Fibroblast of skin of left biceps (primary cell): ENCODE data around the gene CPNE2.
A peak's percentile ranks its signal among the peaks of the same experiment; 100 is the strongest.
"Not testable (repeated sequence)": the region's sequence is repeated elsewhere in the genome, so short reads cannot be mapped to it uniquely, and the experiment has no call there.

Experiments used
- DNase-seq, 2 experiments: peaks; one replicate each; pipeline ENCODE4 v3.0.0-alpha.2; 2013; ENCODE audit warnings: low read depth in 2 of 2

The CPNE2 gene

GRCh38 chr16:57069635-57070370 lies 22.6 kb upstream of the CPNE2 start:
- no peak for DNase-seq

- no peak for DNase-seq
Observed at GRCh38 chr16:57070424-57070823, 22.0 kb upstream of the CPNE2 start.

- not testable (repeated sequence) for DNase-seq
Observed at GRCh38 chr16:57071081-57071732, 21.2 kb upstream of the CPNE2 start.

- DNase-seq: peak in 1 of 2 experiments; percentile 12
Observed at GRCh38 chr16:57071831-57072582, 20.4 kb upstream of the CPNE2 start.

- DNase-seq: no peak
Observed at GRCh38 chr16:57072616-57073275, 19.6 kb upstream of the CPNE2 start.

- no peak for DNase-seq
Observed at GRCh38 chr16:57077714-57078113, 14.7 kb upstream of the CPNE2 start.

GRCh38 chr16:57081744-57082143 lies 10.6 kb upstream of the CPNE2 start:
- no peak for DNase-seq

GRCh38 chr16:57082664-57083063 lies 9.7 kb upstream of the CPNE2 start:
- no peak for DNase-seq

DNA sequence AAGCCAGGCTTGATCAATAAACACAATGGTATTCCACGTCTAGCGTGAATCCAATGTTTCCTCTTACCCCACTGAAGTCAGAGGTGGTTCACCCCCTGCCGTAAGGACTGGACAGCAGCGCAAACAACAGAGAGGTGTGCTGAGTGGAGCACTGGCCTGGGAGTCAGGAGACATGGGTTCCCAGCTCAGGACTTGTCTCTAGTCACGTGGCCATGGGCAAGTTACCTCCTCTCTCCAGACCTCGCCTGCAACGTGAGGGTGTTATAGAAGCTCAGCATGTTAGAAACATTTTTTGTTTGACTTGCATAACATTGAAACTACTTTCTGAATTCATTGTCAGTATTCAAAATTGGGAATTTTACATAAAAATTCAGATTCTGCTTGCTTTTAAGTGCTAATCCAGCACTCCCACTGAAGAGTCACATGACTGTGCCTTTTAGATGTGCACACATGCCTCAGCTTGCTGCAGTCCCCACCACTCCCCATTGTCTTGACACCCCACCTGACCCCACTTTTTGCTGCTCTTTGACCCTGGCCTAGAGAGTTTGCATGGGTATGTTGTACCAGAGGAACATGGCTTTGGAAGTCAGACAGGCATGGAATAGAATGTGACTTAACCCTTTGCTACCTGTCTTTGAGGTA lies 8.8 kb upstream of the CPNE2 start:
- no peak for DNase-seq

DNA sequence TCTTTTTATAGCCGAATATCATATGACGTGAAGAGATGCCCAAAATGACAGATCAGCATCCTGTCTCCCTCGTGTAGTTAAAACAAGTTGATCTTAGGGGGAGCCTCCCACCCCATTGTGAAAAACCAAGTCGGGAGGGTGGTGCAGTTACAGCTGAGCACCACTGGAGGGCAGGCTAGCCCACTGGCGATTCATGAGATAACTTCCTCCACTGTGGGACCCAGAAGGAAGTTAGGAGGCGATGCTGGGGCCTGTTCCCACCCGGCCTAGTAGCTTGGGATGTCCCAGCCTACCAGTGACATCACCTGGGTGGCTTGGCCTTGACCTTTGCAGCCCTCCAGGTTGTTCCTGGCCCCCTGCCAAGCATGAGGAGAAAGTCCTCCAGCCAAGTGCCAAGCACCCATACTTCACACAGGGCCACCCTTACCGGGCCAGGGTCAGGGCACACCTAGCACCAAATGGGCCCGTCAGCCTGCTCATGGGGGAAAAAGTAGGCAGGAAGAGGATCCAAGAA lies 8.1 kb upstream of the CPNE2 start:
- DNase-seq: peak; percentile 37

DNA sequence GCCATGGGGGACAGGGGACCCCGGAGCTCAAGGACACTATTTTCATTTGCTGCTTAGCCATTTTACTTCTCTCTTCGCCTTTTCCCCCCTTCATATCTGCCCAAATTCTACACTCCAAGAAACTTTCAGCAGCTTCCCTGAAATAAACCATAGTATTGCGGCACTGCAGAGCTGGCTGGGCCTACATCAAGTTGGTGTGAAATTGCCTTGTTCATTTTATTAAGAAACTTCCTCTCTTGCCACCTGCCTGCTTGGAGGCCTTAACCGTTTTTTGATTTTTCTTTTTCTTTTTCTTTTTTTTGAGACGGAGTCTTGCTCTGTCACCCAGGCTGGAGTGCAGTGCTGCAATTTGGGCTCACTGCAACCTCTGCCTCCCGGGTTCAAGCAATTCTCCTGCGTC lies 7.4 kb upstream of the CPNE2 start:
- DNase-seq: no peak

- no peak for DNase-seq
Observed at GRCh38 chr16:57087003-57087402, 5.4 kb upstream of the CPNE2 start.

- DNase-seq: no peak
Observed at GRCh38 chr16:57089406-57089805, 3.0 kb upstream of the CPNE2 start.

GRCh38 chr16:57091200-57091974 lies 996 bp upstream of the CPNE2 start:
- no peak for DNase-seq

DNA sequence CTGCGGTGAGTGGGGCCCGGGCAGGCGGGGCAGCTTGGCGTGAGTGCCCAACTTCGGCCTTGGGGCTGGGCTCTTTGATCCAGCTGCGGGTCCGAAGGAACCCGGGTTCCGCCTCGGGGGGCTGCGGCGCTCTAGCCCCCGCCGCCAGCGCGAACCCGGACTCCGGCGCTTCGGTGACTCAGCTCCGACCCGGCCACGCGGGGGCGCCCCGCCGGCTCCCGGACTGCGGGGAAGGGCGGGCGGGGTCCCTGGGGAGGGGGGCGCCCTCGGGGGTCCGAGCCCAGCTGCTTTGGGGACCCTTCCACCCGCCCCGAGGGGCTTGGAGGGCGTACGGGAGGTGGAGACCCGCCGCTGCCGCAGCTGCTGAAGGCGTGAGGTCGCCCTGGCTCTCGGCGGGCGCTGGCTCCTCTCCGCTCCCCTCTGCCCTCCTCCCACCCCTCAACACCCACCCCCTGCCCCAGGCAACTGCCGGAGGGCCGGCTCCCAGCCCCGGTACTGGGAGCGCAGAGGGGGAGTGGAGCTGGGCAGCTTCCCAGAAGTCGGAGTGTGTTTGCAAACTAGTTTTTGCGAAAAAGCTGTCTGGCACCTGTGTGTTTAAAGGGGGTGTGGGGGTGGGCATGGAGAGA lies 516 bp downstream of the CPNE2 start:
- DNase-seq: no peak

DNA sequence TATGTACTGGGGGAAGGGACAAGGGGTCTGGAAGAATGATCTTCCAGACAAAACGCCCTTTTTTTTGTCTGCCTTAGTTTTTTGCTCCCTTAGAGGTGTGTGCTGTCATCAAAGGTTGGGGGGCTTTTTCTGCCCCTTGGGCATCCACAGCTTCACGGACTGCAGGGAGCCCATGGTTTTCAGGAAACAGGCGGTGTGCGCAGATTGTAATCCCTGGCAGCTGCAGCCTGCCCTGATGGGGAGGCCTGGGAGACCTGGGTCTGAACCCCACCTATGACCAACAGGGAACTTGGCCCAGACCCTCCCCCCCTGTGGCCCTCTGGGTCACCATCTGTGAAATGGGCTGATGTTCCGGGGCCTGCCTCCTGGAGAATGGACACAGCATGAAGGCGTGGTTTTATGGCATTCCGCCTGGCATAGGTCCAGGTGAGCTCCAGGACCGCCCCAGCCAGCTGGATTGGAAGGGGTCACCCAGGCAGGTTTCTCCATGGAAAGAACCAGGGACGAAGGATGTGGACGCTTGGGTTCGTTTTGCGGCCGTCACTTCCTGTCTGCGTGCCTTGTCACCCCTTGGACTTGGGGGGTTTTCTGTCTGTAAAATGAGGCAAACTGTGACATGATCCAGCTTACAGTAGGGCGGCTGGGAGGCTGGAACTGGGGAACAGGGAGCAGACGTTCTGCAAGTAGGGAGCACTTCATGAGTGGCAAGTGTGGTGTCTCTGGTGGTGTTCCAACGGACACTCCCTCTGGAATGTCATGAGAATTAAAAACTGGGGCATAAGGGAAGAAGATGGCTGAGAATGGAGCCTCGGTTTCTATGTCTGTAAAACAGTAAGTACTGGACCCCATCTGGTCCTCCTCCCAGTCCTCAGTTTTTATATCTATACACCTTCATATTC lies 1.5 kb downstream of the CPNE2 start:
- DNase-seq: no peak

GRCh38 chr16:57094911-57095310 lies 2.5 kb downstream of the CPNE2 start:
- no peak for DNase-seq

DNA sequence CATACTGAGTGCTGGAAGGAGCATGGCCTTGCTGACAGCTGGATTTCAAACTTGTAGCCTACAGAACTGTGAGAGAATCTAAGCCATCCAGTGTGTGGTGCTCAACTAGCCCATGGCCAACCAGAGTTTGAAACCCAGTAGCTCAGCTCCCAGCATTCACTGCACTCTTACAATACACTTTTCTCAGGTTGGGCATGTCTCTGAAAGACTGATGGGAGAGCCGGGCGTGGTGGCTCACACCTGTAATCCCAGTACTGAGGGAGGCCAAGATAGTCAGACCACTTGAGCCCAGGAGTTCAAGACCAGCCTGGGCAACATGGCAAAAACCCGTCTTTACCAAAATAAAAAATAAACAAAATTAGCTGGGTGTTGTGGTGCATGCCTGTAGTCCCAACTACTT lies 3.8 kb downstream of the CPNE2 start:
- no peak for DNase-seq

DNA sequence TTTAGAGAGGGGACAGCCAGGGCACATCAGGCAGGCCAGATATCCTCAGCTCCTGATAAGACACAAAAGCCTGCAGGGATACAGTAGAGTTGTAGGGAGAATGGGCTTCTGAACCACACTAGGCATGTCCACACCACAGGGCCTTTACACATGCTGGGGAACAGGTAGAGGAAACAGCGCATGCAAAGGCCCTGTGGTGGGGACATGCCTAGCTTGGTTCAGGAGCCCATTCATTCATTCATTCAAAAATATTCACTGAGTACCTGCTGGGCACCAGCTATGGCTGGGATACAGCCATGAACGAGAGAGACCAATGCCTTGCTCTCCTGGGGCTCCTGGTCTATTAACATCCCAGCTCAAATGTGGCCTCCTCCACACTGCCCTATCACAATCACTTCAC lies 4.4 kb downstream of the CPNE2 start:
- DNase-seq: no peak
